ENCODE measurements around the gene CYP4B1.

GRCh38 chr1:46770541-46770940 lies 28.3 kb upstream of the CYP4B1 start:
- no peak for TF ChIP-seq CTCF (IDR thresholded peaks at IDR 0.05)
- no peak for TF ChIP-seq POLR2A (IDR thresholded peaks at IDR 0.05)
